Stimulated activated naive CD8-positive, alpha-beta T cell treated with anti-CD3 and anti-CD28 coated beads, Interleukin-15, amount 100 ng/mL, for 72 hours (primary cell): ENCODE data around the gene PABPC4L.
"Not testable (repeated sequence)": the region's sequence is repeated elsewhere in the genome, so short reads cannot be mapped to it uniquely, and the experiment has no call there.

Experiments used
- ATAC-seq: fragments of 150-1000 bp; cut with Tn5 transposase; 2 replicates; pipeline ENCODE4 v1.10.0; 2021; ENCODE audit warnings: mild to moderate bottlenecking, moderate library complexity
- DNase-seq, 2 donors: peaks; one replicate each; pipeline ENCODE4 v3.0.0; 2021 to 2022
- H3K27ac Mint-ChIP-seq, 2 donors: one replicate each; pipeline ENCODE4 v1.8.0; 2022; ENCODE audit warnings: mild to moderate bottlenecking in 2 of 2, mixed read lengths in 2 of 2, moderate library complexity in 2 of 2
- H3K27me3 Mint-ChIP-seq: one replicate; pipeline ENCODE4 v1.8.0; 2022; ENCODE audit warnings: mixed read lengths
- H3K4me1 Mint-ChIP-seq: one replicate; pipeline ENCODE4 v1.8.0; 2022; ENCODE audit warnings: mild to moderate bottlenecking, mixed read lengths
- H3K4me3 Mint-ChIP-seq, 2 donors: one replicate each; pipeline ENCODE4 v1.8.0; 2022; ENCODE audit warnings: mild to moderate bottlenecking in 2 of 2, mixed read lengths in 2 of 2, moderate library complexity in 1 of 2
- H3K9me3 Mint-ChIP-seq, 2 donors: one replicate each; pipeline ENCODE4 v1.8.0; 2022; ENCODE audit warnings: mixed read lengths in 2 of 2

The PABPC4L gene

DNA sequence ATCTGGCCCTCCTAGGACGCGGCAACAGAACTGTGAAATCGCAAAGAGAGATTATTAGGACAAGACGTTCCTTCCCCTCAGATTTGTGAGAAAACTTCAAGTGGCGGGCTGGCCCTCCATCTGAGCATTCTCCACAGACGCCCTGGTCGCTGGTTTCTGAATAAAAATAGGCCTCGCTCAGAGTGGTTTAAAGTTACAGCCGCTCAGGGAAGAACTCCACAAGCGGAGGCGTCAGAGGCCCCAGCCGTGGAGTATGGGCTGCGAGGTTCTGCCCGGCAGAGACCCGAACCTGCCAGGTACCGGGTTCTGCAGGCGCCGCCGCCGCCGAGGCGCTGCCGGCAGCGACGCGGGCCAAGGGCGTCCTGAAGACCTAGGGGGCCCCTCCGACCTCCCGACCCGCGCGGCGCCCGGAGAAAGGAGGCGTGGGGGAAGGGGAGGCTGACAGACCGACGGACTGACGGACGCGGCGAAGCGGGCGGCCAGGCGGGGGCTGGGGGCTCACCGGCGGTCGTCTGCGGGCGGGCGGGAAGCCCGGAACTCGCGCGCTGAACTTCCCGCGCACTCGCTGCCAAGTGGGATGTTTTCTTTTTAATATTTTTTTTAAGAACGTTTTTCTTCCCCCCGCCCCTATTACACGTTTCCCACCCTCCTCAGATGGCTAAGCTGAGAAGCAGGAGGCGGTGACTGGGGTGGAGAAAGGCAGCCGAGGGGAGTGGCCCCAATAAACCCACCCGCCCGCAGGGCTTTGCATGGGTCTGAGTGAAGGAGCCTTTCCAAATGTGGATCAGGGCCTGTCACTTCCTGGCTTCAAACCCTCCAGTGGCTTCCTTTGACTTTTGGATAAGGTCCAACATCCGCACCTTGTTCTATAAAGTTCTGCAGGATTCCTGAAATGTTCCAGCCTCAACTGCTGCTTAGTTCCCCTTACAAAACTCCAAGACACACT, at the start of gene PABPC4L:
TSS of gene PABPC4L (minus strand) at position 574 of the 946 bp plus-strand sequence. CDS start 770 bp downstream, outside the sequence.
- H3K4me1 Mint-ChIP-seq: no peaks in the 10 kb centered on the region
- ATAC-seq (no peak), DNase-seq (no peak)
- H3K27me3 Mint-ChIP-seq: peaks cover 8% of the 10 kb centered on the region
- peaks cover 8 to 14% of the 10 kb centered on the region in 2 donors for H3K9me3 Mint-ChIP-seq
- H3K4me3 Mint-ChIP-seq: no peak within 1 kb of the TSS
- H3K27ac Mint-ChIP-seq: no peak within 1 kb of the TSS

DNA sequence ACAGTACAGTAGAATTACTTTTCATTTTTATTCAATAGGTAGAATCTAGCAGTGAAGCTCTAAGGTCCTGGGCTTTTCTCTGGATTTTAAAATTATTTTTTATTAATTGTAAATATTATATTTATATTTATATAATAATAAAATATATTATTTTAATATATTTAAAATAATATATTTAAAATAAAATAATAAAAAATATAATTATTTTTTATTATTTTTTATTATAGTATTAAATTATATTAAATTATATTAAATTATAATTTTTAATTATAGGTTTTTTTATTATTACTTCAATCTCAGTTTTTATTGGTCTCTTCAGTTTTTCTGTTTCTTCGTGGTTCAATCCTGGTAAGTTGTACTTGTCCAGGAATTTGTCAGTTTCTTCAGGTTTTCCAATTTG, 49.7 kb upstream of the PABPC4L start:
- Mint-ChIP-seq H3K27me3 (no peaks in the 10 kb centered on the region), H3K4me3 (no peak overlapping the region), H3K27ac (no peak overlapping the region), H3K9me3 (peaks cover 0 to 7% of the 10 kb centered on the region in 2 donors), H3K4me1 (no peaks in the 10 kb centered on the region)
- no peak for ATAC-seq
- DNase-seq: no peak

DNA sequence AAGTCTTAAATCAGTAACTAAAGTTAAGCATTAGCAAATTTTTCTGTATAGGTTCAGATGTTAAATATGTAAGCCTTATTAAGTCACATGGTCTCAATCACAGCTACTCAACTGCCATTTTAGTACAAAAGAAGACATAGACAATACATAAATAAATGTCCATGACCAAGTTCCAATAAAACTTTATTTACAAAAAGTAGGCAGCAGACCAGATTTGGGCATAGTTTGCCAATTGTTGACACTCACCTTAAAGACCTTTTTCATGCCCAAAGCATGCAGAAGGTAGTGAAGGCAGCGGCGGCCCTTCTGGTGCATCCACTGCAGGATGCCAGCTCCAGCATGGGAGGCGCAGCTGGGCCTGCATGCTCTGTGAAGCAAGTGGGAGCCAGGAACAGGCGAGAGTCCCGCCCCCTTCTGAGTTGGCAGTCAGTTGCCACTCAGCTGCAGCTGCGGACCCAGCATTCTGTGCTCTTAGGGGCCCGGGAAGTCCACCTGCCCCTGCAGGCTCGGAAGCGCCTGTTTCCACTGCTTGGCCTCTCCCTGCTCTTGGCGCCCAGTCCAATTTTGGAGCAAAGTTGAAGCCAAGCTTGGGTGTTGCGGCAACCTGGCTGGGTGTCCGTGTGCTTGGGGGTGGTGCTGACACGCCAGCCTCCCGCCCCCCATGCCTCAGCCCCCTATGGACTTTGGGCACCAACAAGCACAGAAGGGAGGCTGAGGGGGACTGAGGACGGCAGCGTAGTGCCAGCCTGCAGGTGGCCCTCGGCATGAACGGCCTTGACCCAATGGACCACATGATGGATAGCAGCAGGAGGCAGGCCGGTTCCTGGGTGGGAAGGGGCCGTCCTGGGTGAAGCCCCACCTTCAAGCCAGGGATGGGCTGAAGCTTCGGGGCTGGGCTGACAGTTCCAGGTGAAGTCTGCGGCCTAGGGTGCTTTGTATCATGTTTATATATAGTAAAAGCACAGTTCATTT, 42.4 kb upstream of the PABPC4L start:
- no peak for ATAC-seq
- no peaks in the 10 kb centered on the region for H3K4me1 Mint-ChIP-seq

DNA sequence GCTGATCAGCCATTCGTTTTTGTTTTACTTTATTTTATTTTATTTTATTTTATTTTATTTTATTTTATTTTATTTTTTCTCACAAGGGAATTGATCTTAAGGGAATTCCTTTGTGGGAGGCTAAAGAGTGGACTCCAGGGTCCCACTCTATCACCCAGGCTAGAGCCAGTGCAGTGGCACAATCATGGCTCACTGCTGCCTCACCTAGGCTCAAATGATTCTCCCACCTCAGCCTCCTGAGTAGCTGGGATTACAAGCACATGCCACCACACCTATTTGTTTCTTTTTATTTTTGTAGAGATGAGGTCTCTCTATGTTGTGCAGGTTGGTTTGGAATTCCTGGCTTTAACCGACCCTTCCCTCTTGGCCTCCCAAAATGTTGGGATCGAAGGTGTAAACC, 17.5 kb upstream of the PABPC4L start:
- DNase-seq: no peak
- Mint-ChIP-seq H3K9me3 (peaks cover 0 to 29% of the 10 kb centered on the region in 2 donors), H3K4me1 (no peaks in the 10 kb centered on the region), H3K4me3 (no peak overlapping the region), H3K27me3 (no peaks in the 10 kb centered on the region), H3K27ac (no peak overlapping the region)
- ATAC-seq: no peak

More for the DNA sequence above, 42.4 kb upstream of the PABPC4L start:
- DNase-seq: no peak
- Mint-ChIP-seq H3K9me3 (peaks cover 5 to 14% of the 10 kb centered on the region in 2 donors), H3K4me3 (no peak overlapping the region), H3K27me3 (no peaks in the 10 kb centered on the region), H3K27ac (peak overlapping the region in 1 of 2 donors; percentile 60)

DNA sequence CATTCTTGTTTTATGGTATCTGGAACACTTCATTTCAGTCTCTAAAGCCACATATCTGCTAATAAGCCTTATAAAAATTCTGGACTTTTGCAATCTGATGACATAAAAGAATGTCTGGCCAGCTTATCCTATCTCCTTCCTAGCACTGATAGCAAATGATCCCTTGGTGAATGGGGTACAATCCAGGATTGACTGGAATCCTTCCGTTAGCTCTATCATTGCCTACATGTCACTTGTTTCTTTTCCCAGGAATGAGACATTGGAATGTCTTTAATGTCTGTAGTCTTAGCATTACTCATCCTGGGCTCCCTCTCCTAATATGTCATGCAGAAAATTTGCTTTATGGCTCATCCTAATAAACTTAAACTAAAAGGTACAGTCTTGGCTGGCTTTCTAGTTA, 14.8 kb upstream of the PABPC4L start:
- ATAC-seq (no peak), DNase-seq (no peak)
- Mint-ChIP-seq H3K4me1 (no peaks in the 10 kb centered on the region), H3K4me3 (no peak overlapping the region), H3K27ac (no peak overlapping the region), H3K9me3 (peaks cover 0 to 21% of the 10 kb centered on the region in 2 donors), H3K27me3 (no peaks in the 10 kb centered on the region)

DNA sequence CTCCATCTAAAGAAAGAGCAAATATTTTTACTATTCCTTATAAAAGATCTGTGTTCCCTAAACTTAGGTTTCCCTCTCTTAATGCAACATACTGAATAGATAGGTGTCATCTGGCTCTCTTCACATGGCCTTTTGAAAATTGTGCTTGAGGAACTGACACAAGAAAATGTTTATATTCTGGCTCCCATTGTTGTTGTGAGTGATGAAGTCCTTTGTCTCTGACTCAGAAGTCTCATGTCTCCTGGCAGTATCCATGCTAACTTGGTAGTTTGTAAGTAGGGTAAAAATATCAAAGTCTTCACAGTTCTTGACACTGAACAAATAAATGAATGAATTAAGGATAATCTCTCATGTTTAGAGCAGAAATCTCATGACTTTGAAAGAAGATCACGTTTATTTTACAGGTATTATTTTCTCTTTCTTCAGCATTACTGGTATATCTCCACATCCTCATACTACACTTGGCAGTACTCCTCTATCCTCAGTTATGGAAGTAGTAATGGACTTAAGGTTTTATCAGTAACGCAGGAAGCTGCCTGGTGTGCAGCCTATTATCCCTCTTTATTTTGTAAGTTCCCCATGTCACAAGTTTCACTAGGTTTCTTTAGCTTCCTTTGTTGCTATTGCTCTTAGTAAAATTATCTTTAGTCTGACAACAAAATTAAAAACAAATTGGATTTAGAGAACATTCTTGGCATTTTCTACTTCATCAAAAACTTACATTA, 14.2 kb upstream of the PABPC4L start:
- peaks cover 0 to 21% of the 10 kb centered on the region in 2 donors for H3K9me3 Mint-ChIP-seq
- H3K4me1 Mint-ChIP-seq: no peaks in the 10 kb centered on the region
- no peak overlapping the region for H3K27ac Mint-ChIP-seq
- H3K4me3 Mint-ChIP-seq: no peak overlapping the region
- no peaks in the 10 kb centered on the region for H3K27me3 Mint-ChIP-seq
- no peak for DNase-seq
- ATAC-seq: no peak

DNA sequence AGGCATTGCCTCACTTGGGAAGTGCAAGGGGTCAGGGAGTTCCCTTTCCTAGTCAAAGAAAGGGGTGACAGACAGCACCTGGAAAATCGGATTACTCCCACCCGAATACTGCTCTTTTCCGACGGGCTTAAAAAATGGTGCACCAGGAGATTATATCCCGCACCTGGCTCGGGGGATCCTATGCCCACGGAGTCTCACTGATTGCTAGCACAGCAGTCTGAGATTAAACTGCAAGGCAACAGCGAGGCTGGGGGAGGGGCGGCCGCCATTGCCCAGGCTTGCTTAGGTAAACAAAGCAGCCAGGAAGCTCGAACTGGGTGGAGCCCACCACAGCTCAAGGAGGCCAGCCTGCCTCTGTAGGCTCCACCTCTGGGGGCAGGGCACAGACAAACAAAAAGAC, 6.4 kb upstream of the PABPC4L start:
- ATAC-seq, H3K4me3 Mint-ChIP-seq, H3K27ac Mint-ChIP-seq, H3K4me1 Mint-ChIP-seq, DNase-seq, H3K27me3 Mint-ChIP-seq: not testable (repeated sequence)
- H3K9me3 Mint-ChIP-seq: peaks cover 7 to 12% of the 10 kb centered on the region in 2 donors

DNA sequence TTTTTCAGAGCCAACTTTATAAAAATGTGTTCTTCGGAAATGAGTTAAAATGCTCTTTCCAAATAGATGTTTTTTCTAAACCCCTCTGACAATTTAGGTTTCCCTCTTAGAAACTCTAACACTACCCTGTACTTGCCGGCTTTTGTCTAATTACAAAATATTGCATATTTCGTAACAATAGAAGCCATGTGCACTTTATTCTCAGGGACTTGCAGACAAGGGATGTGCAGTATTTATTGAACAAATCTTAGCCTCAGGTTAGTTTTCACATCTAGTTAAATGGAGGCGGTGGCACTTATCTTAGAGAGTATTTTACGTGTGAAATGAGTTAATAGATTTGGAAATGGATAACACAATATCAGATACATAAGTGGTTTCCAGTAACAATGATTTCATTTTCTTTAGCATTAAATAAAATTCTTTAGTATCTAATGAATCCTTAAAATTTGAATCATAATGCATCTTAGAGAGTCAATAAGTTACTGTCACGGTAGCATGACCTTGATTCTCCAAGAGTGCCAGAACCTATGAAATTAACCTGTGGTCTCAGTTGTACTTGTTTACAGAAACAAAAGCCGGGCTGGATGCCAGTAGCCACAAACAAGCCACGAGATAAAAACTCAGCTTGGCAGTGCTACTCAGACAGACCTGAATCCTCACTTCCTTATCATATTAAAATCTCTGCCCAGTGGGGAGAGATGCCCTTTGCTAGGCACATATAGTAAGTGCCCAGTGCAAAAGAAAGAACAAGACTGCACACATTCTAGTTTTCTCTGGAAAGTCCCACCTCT, 772 bp upstream of the PABPC4L start:
- Mint-ChIP-seq H3K4me3 (no peak overlapping the region), H3K4me1 (no peaks in the 10 kb centered on the region), H3K27me3 (peaks cover 8% of the 10 kb centered on the region), H3K27ac (no peak overlapping the region), H3K9me3 (peaks cover 12 to 14% of the 10 kb centered on the region in 2 donors)
- DNase-seq (no peak), ATAC-seq (no peak)

DNA sequence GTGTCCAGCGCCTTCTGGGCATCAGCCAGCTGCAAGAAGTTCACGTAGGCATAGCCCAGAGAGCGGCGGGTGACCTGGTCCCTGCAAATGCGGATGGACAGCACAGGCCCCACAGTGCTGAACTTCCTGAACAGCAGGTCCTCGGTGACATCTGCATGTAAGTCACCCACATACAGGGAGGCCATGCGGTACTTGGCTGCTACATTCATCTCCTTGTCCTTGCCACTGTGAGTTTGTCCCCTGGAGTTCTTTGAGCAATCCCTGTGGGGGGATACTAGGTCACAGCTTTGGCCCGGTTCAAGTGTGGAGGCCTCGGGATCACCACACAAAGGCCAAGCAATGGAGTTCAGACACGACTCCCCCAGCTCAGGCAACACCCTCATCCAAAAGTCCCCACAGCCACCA, 776 bp downstream of the PABPC4L start:
- DNase-seq (no peak), ATAC-seq (no peak)
- H3K4me1 Mint-ChIP-seq: no peaks in the 10 kb centered on the region
- H3K27ac Mint-ChIP-seq: no peak overlapping the region
- H3K27me3 Mint-ChIP-seq: peaks cover 8% of the 10 kb centered on the region
- peaks cover 5 to 14% of the 10 kb centered on the region in 2 donors for H3K9me3 Mint-ChIP-seq
- H3K4me3 Mint-ChIP-seq: no peak overlapping the region

DNA sequence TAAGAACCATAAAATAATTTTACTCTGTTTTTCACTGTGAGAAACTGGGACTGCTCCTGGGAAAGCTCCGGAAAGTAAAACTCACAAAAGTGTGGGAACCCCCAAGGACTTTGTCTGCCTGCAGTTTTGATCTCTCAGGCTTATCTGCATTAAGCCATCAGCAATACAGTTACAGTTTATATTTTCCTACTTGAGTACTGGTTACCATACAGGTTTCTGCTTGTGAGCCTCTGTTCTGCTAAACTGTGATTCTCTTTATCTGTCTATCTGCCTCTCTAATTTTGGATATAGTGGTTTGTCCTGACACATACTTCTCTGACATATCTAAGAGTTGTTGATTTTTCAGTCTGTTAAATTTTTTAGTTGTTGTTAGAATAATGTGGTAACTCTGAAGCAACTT, 11.6 kb downstream of the PABPC4L start:
- no peak for ATAC-seq
- no peak for DNase-seq
- H3K9me3 Mint-ChIP-seq: peaks cover 7 to 17% of the 10 kb centered on the region in 2 donors
- H3K27ac Mint-ChIP-seq: no peak overlapping the region
- H3K4me3 Mint-ChIP-seq: no peak overlapping the region
- no peaks in the 10 kb centered on the region for H3K4me1 Mint-ChIP-seq
- no peaks in the 10 kb centered on the region for H3K27me3 Mint-ChIP-seq

DNA sequence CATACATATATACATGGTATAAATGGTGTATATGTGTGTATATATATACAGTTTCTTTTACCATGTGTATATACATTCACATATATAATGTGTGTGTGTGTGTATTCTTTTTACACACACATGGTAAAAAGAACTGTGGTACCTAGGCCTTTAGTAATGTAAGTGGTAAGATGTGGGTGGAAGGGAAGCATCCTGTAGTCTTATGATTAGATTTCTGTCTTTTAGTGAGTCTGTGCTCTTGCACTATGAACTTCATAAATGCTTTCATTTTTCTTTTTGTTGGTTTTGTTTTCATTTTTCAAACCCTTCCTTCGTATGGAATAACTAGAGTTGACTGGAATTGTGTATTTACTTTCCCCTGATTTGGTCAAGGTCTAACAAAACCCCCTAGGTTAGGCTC, 12.1 kb downstream of the PABPC4L start:
- DNase-seq (no peak), ATAC-seq (no peak)

DNA sequence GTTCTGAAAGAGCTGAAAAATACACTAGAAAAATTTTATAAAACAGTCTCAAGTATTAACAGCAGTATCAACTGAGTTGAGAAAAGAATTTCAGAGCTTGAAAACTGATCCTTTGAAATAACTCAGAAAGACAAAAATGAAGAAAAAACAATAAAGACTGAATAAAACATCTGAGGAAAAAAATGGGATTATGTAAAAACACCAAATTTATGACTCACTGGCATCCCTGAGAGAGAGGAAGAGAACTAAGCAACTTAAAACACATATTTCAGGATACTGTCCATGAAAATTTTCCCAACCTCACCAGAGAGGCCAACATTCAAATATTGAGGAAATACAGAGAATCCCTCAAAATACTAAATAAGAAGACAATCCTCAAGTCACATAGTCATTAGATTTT, 22.9 kb downstream of the PABPC4L start:
- Mint-ChIP-seq H3K27ac (no peak overlapping the region), H3K9me3 (peaks cover 14 to 29% of the 10 kb centered on the region in 2 donors), H3K4me3 (no peak overlapping the region), H3K27me3 (no peaks in the 10 kb centered on the region), H3K4me1 (no peaks in the 10 kb centered on the region)
- ATAC-seq (no peak), DNase-seq (no peak)

More for the DNA sequence above, 12.1 kb downstream of the PABPC4L start:
- H3K27ac Mint-ChIP-seq: no peak overlapping the region
- H3K4me1 Mint-ChIP-seq: no peaks in the 10 kb centered on the region
- H3K4me3 Mint-ChIP-seq: no peak overlapping the region
- peaks cover 7 to 17% of the 10 kb centered on the region in 2 donors for H3K9me3 Mint-ChIP-seq
- no peaks in the 10 kb centered on the region for H3K27me3 Mint-ChIP-seq

DNA sequence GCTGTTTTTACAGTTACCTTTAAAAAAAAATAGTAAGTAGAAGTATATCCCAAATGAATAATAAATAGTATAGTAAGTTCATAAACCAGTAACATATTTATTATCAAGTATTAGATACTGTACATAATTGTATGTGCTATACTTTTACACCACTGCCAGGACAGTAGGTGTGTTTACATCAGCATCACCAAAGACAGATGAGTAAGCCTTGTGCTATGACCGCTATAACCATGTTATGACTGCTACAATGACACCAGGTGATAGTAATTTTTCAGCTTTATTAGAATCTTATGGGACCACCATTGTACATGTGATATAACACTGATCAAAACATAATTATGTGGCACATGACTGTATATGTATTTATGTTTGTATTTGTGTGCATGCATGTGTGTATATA, 27.3 kb downstream of the PABPC4L start:
- no peak for DNase-seq
- ATAC-seq: no peak
- H3K4me1 Mint-ChIP-seq: no peaks in the 10 kb centered on the region
- H3K4me3 Mint-ChIP-seq: no peak overlapping the region
- H3K9me3 Mint-ChIP-seq: peaks cover 8 to 9% of the 10 kb centered on the region in 2 donors
- H3K27me3 Mint-ChIP-seq: no peaks in the 10 kb centered on the region
- no peak overlapping the region for H3K27ac Mint-ChIP-seq

DNA sequence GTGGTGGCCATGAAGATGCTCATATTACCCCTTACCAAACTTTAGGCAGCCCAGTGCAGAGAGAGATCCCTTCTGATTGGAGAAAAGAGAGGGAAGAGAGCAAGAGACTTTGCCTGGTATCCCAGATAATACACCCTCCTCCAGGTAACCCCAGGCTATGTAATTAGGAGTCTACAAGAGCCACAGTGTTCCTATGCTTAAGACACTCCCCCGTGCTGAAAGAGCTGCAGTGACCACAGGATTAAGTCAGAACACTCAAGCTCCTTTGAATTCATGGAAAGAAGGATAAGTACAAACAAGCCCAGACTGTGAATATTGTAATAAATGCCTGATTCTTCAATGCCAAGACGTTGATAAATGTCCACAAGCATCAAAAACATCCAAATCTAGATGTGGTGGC, 41.4 kb downstream of the PABPC4L start:
- Mint-ChIP-seq H3K4me3 (no peak overlapping the region), H3K27me3 (no peaks in the 10 kb centered on the region), H3K4me1 (no peaks in the 10 kb centered on the region), H3K9me3 (peaks cover 6 to 16% of the 10 kb centered on the region in 2 donors), H3K27ac (no peak overlapping the region)
- DNase-seq (no peak), ATAC-seq (no peak)
